ENCODE results near the gene PRDM15.

DNA sequence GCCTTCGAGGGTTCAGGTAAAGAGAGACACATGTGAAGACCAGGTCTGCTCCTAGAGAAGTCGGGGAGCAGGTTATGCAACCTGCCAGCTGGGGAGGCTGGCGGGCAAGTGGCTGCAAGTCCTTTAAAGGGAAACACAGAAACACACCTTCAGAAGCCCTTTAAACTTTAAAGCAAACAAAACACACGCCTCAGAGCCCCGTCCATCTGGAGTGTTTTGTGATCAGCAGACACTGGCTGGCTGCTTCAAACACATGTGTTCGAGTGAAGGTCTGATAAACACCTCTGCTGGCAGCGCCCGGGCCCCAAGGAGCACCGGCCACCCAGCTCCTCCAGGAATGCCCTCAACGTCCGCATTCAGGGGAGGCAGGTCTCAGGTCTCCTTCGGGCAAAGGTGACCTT lies 127.5 kb downstream of the PRDM15 start:
- TF ChIP-seq, protein P1, sequence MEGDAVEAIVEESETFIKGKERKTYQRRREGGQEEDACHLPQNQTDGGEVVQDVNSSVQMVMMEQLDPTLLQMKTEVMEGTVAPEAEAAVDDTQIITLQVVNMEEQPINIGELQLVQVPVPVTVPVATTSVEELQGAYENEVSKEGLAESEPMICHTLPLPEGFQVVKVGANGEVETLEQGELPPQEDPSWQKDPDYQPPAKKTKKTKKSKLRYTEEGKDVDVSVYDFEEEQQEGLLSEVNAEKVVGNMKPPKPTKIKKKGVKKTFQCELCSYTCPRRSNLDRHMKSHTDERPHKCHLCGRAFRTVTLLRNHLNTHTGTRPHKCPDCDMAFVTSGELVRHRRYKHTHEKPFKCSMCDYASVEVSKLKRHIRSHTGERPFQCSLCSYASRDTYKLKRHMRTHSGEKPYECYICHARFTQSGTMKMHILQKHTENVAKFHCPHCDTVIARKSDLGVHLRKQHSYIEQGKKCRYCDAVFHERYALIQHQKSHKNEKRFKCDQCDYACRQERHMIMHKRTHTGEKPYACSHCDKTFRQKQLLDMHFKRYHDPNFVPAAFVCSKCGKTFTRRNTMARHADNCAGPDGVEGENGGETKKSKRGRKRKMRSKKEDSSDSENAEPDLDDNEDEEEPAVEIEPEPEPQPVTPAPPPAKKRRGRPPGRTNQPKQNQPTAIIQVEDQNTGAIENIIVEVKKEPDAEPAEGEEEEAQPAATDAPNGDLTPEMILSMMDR (IDR thresholded peaks at IDR 0.05; ENCODE audit: low read depth, low read length): no peak
- TF ChIP-seq EZH2phosphoT487 (IDR thresholded peaks at IDR 0.05; ENCODE audit: low read depth): no peak

Measured in OCI-LY3 (cell line).